ENCODE results near the gene EVC.
A peak's percentile ranks its signal among the peaks of the same experiment; 100 is the strongest.

Gene EVC

GRCh38 chr4:5746829-5747737 is 36.1 kb downstream of the EVC start:
- DNase-seq (ENCODE audit: low read depth): no peak
- no peak overlapping the region for H3K4me3 ChIP-seq (ENCODE audit: control insufficient read depth, low read depth, low read length)
- no peak for TF ChIP-seq CTCF (IDR thresholded peaks at IDR 0.05; ENCODE audit: control insufficient read depth, insufficient read depth, low read depth, low read length, missing control alignments)

GRCh38 chr4:5747738-5748375 is 36.9 kb downstream of the EVC start:
- TF ChIP-seq CTCF (IDR thresholded peaks at IDR 0.05; ENCODE audit: control insufficient read depth, insufficient read depth, low read depth, low read length, missing control alignments): no peak
- peak; percentile 95 for DNase-seq (ENCODE audit: low read depth)
- no peak overlapping the region for H3K4me3 ChIP-seq (ENCODE audit: control insufficient read depth, low read depth, low read length)

GRCh38 chr4:5749568-5749967 is 38.6 kb downstream of the EVC start:
- no peak for TF ChIP-seq CTCF (IDR thresholded peaks at IDR 0.05; ENCODE audit: control insufficient read depth, insufficient read depth, low read depth, low read length, missing control alignments)
- DNase-seq (ENCODE audit: low read depth): no peak
- no peak overlapping the region for H3K4me3 ChIP-seq (ENCODE audit: control insufficient read depth, low read depth, low read length)

GRCh38 chr4:5750052-5750945 is 39.3 kb downstream of the EVC start:
- DNase-seq (ENCODE audit: low read depth): peak; percentile 64
- no peak overlapping the region for H3K4me3 ChIP-seq (ENCODE audit: control insufficient read depth, low read depth, low read length)
- no peak for TF ChIP-seq CTCF (IDR thresholded peaks at IDR 0.05; ENCODE audit: control insufficient read depth, insufficient read depth, low read depth, low read length, missing control alignments)

GRCh38 chr4:5750946-5751665 is 40.1 kb downstream of the EVC start:
- no peak overlapping the region for H3K4me3 ChIP-seq (ENCODE audit: control insufficient read depth, low read depth, low read length)
- TF ChIP-seq CTCF (IDR thresholded peaks at IDR 0.05; ENCODE audit: control insufficient read depth, insufficient read depth, low read depth, low read length, missing control alignments): no peak
- DNase-seq (ENCODE audit: low read depth): peak; percentile 83
